ENCODE measurements around the gene LARGE1.
"Not testable (repeated sequence)": the region's sequence is repeated elsewhere in the genome, so short reads cannot be mapped to it uniquely, and the experiment has no call there.

The LARGE1 gene

GRCh38 chr22:33883961-33884808, 36.1 kb downstream of the LARGE1 start:
- no peak for DNase-seq (ENCODE audit: low read depth)

- DNase-seq (ENCODE audit: low read depth), result no peak
These were observed 36.7 kb downstream of the LARGE1 start for GRCh38 chr22:33883561-33883960.

GRCh38 chr22:33882991-33883390, 37.3 kb downstream of the LARGE1 start:
- DNase-seq (ENCODE audit: low read depth), result no peak

GRCh38 chr22:33880986-33881385, 39.3 kb downstream of the LARGE1 start:
- DNase-seq (ENCODE audit: low read depth), result no peak

DNA sequence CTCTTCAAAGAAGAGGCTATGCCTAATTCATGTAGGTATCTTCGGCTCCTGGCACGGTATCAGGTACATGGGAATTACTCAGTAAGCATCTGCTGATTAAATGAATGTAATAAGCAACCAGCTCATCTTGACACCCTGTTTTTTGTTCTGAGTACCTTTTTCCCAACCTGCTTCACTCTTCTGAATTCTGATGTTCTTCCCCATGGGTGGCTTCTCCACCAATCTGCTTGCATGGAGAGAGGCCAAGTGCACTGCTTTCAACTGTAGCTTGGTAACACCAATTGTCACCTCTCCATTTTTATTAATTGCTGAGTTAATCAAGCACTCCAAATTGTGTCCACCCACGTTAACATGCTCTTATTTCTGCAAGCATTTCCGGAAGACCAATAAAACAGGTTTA, 40.5 kb downstream of the LARGE1 start:
- no peak for DNase-seq (ENCODE audit: low read depth)

GRCh38 chr22:33875316-33875715, 45.0 kb downstream of the LARGE1 start:
- DNase-seq (ENCODE audit: low read depth), result no peak

DNA sequence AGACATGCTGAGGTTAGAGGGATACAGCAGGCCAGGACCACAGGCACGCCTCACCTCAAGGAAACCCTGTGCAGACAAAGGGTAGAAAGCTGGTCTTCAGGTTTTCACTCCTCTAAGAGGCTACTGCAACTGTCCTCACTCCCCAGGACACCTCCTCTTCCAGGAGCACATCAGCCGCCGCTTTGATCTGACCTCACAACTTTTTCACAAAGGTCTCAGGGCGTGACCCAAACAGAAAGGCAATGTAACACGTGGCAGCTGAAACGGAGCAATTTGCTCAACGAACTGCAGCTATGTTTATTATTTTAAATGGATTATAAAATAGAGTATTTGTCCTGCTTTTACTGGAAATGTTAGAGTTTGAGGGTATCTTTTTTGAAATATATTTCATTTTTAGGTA, 46.1 kb downstream of the LARGE1 start:
- DNase-seq (ENCODE audit: low read depth), result no peak

- DNase-seq (ENCODE audit: low read depth), result no peak
These were observed 46.6 kb downstream of the LARGE1 start for GRCh38 chr22:33873666-33874065.

- DNase-seq (ENCODE audit: low read depth), result no peak
These were observed 47.1 kb downstream of the LARGE1 start for GRCh38 chr22:33873186-33873585.

GRCh38 chr22:33871935-33872334, 48.3 kb downstream of the LARGE1 start:
- DNase-seq (ENCODE audit: low read depth), result no peak

DNA sequence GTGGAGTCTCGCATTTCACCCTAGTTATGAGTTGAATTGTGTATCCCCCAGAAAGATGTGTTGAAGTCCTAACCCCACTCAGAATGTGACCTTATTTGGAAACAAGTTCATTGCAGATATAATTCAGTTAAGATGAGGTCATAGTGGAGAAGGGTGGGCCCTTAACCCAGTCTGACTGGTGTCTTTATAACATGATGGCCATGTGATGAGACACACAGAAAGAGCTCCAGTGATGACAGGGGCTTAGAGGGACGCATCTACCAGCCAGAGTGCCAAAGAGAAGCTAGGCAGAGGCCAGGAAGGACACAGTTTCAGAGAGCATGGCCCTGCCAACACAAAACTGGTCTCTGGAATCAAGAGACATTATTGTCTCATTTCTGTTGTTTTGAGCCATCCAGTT, 50.3 kb downstream of the LARGE1 start:
- no peak for DNase-seq (ENCODE audit: low read depth)

- DNase-seq (ENCODE audit: low read depth), result no peak
These were observed 52.3 kb downstream of the LARGE1 start for GRCh38 chr22:33867971-33868370.

GRCh38 chr22:33867118-33867866, 53.0 kb downstream of the LARGE1 start:
- no peak for DNase-seq (ENCODE audit: low read depth)

DNA sequence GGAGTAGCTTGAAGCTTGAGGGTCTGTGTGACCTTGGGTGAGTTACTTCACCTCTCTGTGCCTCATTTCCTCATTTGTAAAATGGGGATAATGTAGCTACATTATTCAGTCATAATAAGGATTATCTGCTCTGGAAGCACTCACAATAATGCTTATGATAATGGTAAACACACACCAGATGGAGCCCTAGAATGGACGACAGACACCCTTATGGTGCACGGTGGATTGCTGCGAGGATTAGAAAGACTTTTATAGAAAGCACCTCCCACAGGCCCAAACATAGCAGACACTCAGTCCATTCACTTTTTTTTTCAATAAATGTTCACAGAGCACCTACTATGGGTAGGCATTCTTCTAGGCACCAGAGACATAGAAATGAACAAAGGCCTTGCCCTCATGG, 53.8 kb downstream of the LARGE1 start:
- DNase-seq (ENCODE audit: low read depth), result no peak

DNA sequence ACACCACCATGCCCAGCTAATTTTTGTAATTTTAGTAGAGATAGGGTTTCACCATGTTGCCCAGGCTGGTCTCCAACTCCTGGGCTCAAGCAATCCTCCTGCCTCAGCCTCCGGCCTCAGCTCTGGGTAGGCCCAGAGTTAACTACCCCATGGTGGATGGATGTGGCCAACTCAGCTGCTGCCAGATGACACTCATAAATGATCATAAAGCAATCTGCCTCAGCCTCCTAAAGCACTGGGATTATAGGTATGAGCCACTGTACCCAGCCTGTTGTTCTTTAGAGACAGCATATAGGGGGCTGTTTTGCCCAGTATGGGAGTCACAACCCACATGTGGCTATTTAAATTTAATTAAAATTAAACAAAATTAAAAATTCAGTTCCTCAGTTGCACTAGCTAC, 54.3 kb downstream of the LARGE1 start:
- DNase-seq (ENCODE audit: low read depth), result no peak

DNA sequence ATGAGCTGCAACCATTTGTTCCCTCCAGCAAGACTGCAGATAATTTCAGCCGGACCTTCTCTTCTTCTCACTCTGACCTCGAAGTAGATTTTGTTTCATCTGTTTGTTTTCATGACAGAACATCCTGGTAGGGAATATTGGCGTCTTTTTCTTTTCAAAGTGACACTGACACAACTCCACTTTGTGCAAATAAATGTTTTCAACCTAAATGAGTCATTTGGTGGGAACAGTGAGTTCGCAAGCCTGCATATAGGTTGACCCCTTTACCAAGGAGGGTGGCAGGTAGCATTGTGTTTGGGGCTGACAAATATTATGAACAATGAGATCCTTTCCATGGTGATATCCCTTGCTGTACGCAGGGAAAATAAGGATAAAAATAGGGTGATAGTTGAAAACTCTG, 55.0 kb downstream of the LARGE1 start:
- DNase-seq (ENCODE audit: low read depth), result no peak

DNA sequence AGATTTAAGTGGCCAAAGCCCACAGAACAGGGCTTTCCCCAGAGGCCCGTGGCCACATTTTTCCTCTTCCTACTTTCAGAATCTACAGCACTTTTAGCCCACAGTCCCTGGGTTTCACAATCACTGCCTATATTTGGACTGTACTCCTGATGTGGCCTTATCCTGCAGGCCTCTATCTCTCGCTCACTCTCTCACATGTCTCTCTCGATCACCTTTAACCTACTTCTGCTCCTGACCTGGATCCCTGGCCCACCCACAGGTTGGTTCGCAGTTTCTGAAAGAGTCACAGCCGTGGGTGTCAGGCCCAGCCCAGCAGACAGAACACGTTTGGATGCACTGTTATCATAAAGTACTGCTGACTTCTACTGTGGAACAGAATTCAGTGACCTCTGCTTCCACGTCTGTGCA, 55.5 kb downstream of the LARGE1 start:
- DNase-seq (ENCODE audit: low read depth), result no peak

GRCh38 chr22:33861216-33861875, 58.9 kb downstream of the LARGE1 start:
- no peak for DNase-seq (ENCODE audit: low read depth)

- DNase-seq (ENCODE audit: low read depth), result no peak
These were observed 59.9 kb downstream of the LARGE1 start for GRCh38 chr22:33860386-33860785.

- no peak for DNase-seq (ENCODE audit: low read depth)
These were observed 61.0 kb downstream of the LARGE1 start for GRCh38 chr22:33859311-33859710.

DNA sequence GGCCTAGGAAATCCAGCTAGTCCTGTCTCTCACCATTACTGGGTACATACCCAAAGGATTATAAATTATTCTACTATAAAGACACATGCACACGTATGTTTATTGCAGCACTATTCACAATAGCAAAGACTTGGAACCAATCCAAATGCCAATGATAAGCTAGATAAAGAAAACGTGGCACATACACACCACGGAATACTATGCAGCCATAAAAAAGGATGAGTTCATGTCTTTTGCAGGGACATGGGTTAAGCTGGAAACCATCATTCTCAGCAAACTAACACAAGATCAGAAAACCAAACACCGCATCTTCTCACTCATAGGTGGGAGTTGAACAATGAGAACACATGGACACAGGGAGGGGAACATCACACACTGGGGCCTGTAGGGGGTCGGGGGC, 61.6 kb downstream of the LARGE1 start:
- DNase-seq (ENCODE audit: low read depth), result not testable (repeated sequence)

GRCh38 chr22:33857767-33858166, 62.5 kb downstream of the LARGE1 start:
- not testable (repeated sequence) for DNase-seq (ENCODE audit: low read depth)

DNA sequence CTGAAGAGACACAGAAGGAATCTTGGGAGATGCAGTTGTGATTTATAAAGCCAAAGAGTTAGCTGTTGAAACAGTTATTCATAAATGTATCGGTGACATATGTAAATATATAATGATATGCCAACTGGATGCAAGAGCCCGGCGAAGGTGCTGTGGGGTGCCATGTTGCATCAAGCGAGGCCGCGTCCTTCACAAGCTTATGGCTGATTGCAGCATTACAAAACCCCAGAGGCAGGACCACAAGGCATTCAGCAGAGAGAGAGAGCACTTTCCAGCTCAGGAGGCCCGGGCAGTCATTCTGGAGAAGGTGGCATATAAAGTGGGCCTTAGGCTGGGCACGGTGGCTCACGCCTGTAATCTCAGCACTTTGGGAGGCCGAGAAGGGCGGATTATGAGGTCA, 65.6 kb downstream of the LARGE1 start:
- no peak for DNase-seq (ENCODE audit: low read depth)
